Psoas muscle (tissue), 8 donors: Measurements from ENCODE around the gene TOR1A. TPM values are rescaled to one million over a fixed set of nuclear protein-coding genes. Genes with fewer than 3 reads are reported as not detected.

Experiments used
- ATAC-seq, 4 donors: fragments of 200-7000 bp; cut with Tn5 transposase; one replicate each; pipeline ENCODE4 v1.9.1; 2020; ENCODE audit warnings: moderate library complexity in 3 of 4, mild to moderate bottlenecking in 2 of 4
- DNase-seq, 2 donors: peaks; one replicate each; pipeline ENCODE4 v3.0.0-alpha.2; 2020
- H3K27ac ChIP-seq: fragments of 200-600 bp; one replicate; pipeline ENCODE4 v1.8.0; 2022
- H3K27me3 ChIP-seq, 3 donors: fragments of 200-600 bp in 1 of 3; one replicate each; pipeline versions ENCODE4 v1.6.1 to v1.8.0; 2013 to 2022; ENCODE audit warnings: low read length in 2 of 3, mild to moderate bottlenecking in 2 of 3, moderate library complexity in 1 of 3; ENCODE audit not compliant: insufficient read depth in 3 of 3
- H3K36me3 ChIP-seq, 2 donors: fragments of 200-600 bp in 1 of 2; one replicate each; pipeline versions ENCODE4 v1.6.1 to v1.8.0; 2013 to 2022; ENCODE audit warnings: low read depth in 1 of 2, mild to moderate bottlenecking in 1 of 2, moderate library complexity in 1 of 2; ENCODE audit not compliant: insufficient read depth in 1 of 2
- H3K4me1 ChIP-seq: fragments of 200-600 bp; one replicate; pipeline ENCODE4 v1.8.0; 2022
- H3K4me3 ChIP-seq: fragments of 200-600 bp; one replicate; pipeline ENCODE4 v1.8.0; 2022; ENCODE audit warnings: mild to moderate bottlenecking
- H3K9me3 ChIP-seq: fragments of 200-600 bp; one replicate; pipeline ENCODE4 v1.8.0; 2022
- CTCF ChIP-seq: fragments of 200-600 bp; IDR thresholded peaks from one replicate; pipeline ENCODE4 v1.8.0; 2022; ENCODE audit warnings: antibody characterized with exemption
- WGBS, 3 donors: extraction: QIAGEN DNeasy Blood & Tissue Kit; methylation state at CpG; one replicate each; pipeline versions ENCODE4 v1.1.6 to v1.1.7; 2013; 5-methylcytosine and 5-hydroxymethylcytosine counted together
- intact Hi-C, 2 donors: fragments of 100-400 bp; cut with DNase I; formaldehyde crosslinking; loops; one replicate each; pipeline versions ENCODE4 v1.11.0 to v1.14.2; 2022
- polyA plus RNA-seq, 3 donors: library from polyadenylated mRNA; stranded (reverse); fragments of 200-250 nt; gene quantifications; one replicate each; pipeline ENCODE4 v1.2.3, GENCODE V29; 2013
- total RNA-seq, 4 donors: library from RNA; stranded (reverse); fragmentation: NEBNext Ultra II Directional in 2 of 4; extraction: Animal tissue kit (Norgen Biotek cat#: 25700) in 2 of 4; gene quantifications; one replicate each; pipeline versions ENCODE4 v1.2.1 to v1.2.4, GENCODE V29; 2021 to 2023
- donor health status: healthy with polysubstance abuse.
- donor health status: DM: no; HTN: no; CAD: no; lungs with moderate emphysema.
- donor health status: Bipolar disorder and iron deficiency.
- donor health status: healthy.
- donor health status: DM: yes; HTN: yes; CAD: no.
- donor health status: DM: no; HTN: no; CAD: no.
- donor health status: DM: no; HTN: no; CAD: no.
- donor health status: DM: yes; HTN: yes; CAD: no.

The TOR1A gene
- total and polyA plus RNA-seq, 7 donors, result 10.4 to 25.4 (median 17.9) TPM

- no peaks in the 10 kb centered on the region for H3K27me3 ChIP-seq
- H3K4me1 ChIP-seq, result no peaks in the 10 kb centered on the region
- H3K9me3 ChIP-seq, result no peaks in the 10 kb centered on the region
- ATAC-seq (no peak), DNase-seq (no peak)
- no peak overlapping the region for H3K4me3 ChIP-seq
- no peak overlapping the region for H3K27ac ChIP-seq
- intact Hi-C loops, result no loop called here
- no peak for TF ChIP-seq CTCF
- peaks cover 3 to 90% of the 10 kb centered on the region in 2 donors for H3K36me3 ChIP-seq
- 82 to 88% (median 85%) methylated on average over 9 of the region's 9 CpGs for WGBS, 3 donors
Measured at GRCh38 chr9:129812385-129812784, 11.6 kb downstream of the TOR1A start.

- Histone ChIP-seq H3K27ac (no peak overlapping the region), H3K9me3 (no peaks in the 10 kb centered on the region), H3K27me3 (no peaks in the 10 kb centered on the region), H3K4me3 (no peak overlapping the region), H3K36me3 (peaks cover 3 to 90% of the 10 kb centered on the region in 2 donors), H3K4me1 (no peaks in the 10 kb centered on the region)
- DNase-seq (no peak), ATAC-seq (peak in 1 of 4 donors; percentile 10)
- TF ChIP-seq CTCF, result no peak
- WGBS, 3 donors, result 87 to 92% (median 90%) methylated on average over 6 of the region's 6 CpGs
- intact Hi-C loops, result no loop called here
Measured at GRCh38 chr9:129811967-129812363, 12.0 kb downstream of the TOR1A start.

GRCh38 chr9:129810788-129811187 lies 13.1 kb downstream of the TOR1A start:
- Histone ChIP-seq H3K4me1 (no peaks in the 10 kb centered on the region), H3K36me3 (peaks cover 3 to 89% of the 10 kb centered on the region in 2 donors), H3K27me3 (no peaks in the 10 kb centered on the region), H3K27ac (no peak overlapping the region), H3K9me3 (no peaks in the 10 kb centered on the region), H3K4me3 (no peak overlapping the region)
- no peak for ATAC-seq
- intact Hi-C loops, result no loop called here
- 68 to 80% (median 72%) methylated on average over 6 of the region's 6 CpGs for whole genome bisulfite sequencing, 3 donors
- TF ChIP-seq CTCF, result no peak
- DNase-seq, result no peak

GRCh38 chr9:129810116-129810515 lies 13.8 kb downstream of the TOR1A start:
- 82 to 89% (median 83%) methylated on average over 11 of the region's 11 CpGs for WGBS, 3 donors
- H3K4me1 ChIP-seq, result no peaks in the 10 kb centered on the region
- DNase-seq, result no peak
- peaks cover 3 to 89% of the 10 kb centered on the region in 2 donors for H3K36me3 ChIP-seq
- intact Hi-C loops, result no loop called here
- no peak for TF ChIP-seq CTCF
- no peaks in the 10 kb centered on the region for H3K27me3 ChIP-seq
- no peak for ATAC-seq
- no peaks in the 10 kb centered on the region for H3K9me3 ChIP-seq
- no peak overlapping the region for H3K27ac ChIP-seq
- no peak overlapping the region for H3K4me3 ChIP-seq

GRCh38 chr9:129809346-129809745 lies 14.6 kb downstream of the TOR1A start:
- DNase-seq, result no peak
- Histone ChIP-seq H3K27me3 (no peaks in the 10 kb centered on the region), H3K27ac (no peak overlapping the region), H3K4me3 (no peak overlapping the region), H3K4me1 (peaks cover under 1% of the 10 kb centered on the region), H3K36me3 (peaks cover 3 to 85% of the 10 kb centered on the region in 2 donors), H3K9me3 (no peaks in the 10 kb centered on the region)
- no peak for TF ChIP-seq CTCF
- intact Hi-C loops, result no loop called here
- WGBS, 3 donors, result 62 to 64% (median 64%) methylated on average over 11 of the region's 11 CpGs
- no peak for ATAC-seq
